Endothelial cell of umbilical vein (primary cell): ENCODE measurements around the gene ITM2B. TPM values are rescaled to one million over a fixed set of nuclear protein-coding genes. Genes with fewer than 3 reads are reported as not detected.

ENCODE experiments used
- BruUV-seq: library from RNA; stranded (reverse); fragments of 400-500 nt; replicated peaks from 2 replicates; lab custom pipeline; 2021; lab: Mats Ljungman, UMichigan
- CTCF ChIA-PET: fragments of 300-600, 350-600 bp; sonication (Branson Sonifier 250); formaldehyde crosslinking; loops from one replicate; lab custom pipeline; 2021; ENCODE audit warnings: antibody characterized with exemption, inconsistent platforms; lab: Charles Lee
- POLR2A ChIA-PET: fragments of 300-600, 350-600 bp; sonication (Branson Sonifier 250); formaldehyde crosslinking; loops from one replicate; lab custom pipeline; 2021; ENCODE audit warnings: antibody characterized with exemption, inconsistent platforms; lab: Charles Lee
- DNase-seq: peaks from one replicate; pipeline ENCODE4 v3.0.0-alpha.2; 2011; ENCODE audit warnings: low read depth, low spot score
- FAIRE-seq: peaks from 2 replicates; lab custom pipeline; 2011; peaks lifted over from hg19 to GRCh38; lab: Jason Lieb, UNC
- H2AFZ ChIP-seq: 2 replicates; pipeline ENCODE4 v1.6.0; 2012; ENCODE audit warnings: low read depth, low read length, control low read depth, inconsistent platforms
- H3K27ac ChIP-seq: 2 replicates; pipeline ENCODE4 v1.5.1; 2011; ENCODE audit warnings: low read depth, mild to moderate bottlenecking, control low read depth, low read length, moderate library complexity; ENCODE audit not compliant: insufficient read depth
- H3K27me3 ChIP-seq, 2 experiments: 2 replicates each; pipeline versions ENCODE4 v1.6.0 to v1.6.1; 2011; ENCODE audit warnings: low read length in 2 of 2, mixed read lengths in 1 of 2; ENCODE audit not compliant: control insufficient read depth in 2 of 2, insufficient read depth in 2 of 2
- H3K36me3 ChIP-seq, 2 experiments: 2 replicates in 1 of 2; 3 replicates in 1 of 2; pipeline ENCODE4 v1.5.1; 2011; ENCODE audit warnings: low read length in 2 of 2, mild to moderate bottlenecking in 1 of 2, moderate library complexity in 1 of 2; ENCODE audit not compliant: control insufficient read depth in 2 of 2, insufficient read depth in 2 of 2; ENCODE audit errors: extremely low read depth in 1 of 2
- H3K4me1 ChIP-seq: 3 replicates; pipeline ENCODE4 v1.5.1; 2011; ENCODE audit warnings: mild to moderate bottlenecking, low read length; ENCODE audit not compliant: control insufficient read depth, insufficient read depth; ENCODE audit errors: extremely low read depth
- H3K4me2 ChIP-seq: 2 replicates; pipeline ENCODE4 v1.6.1; 2011; ENCODE audit warnings: low read length, control low read depth, mixed read lengths; ENCODE audit not compliant: insufficient read depth
- H3K4me3 ChIP-seq, 3 experiments: fragments of 200-600 bp in 1 of 3; sonication (generic), shearing (Covaris generic) in 1 of 3; replicated peaks in 1 of 3; 2 replicates each; pipeline ENCODE4 v1.5.1; 2011 to 2016; ENCODE audit warnings: control low read depth in 3 of 3, low read length in 3 of 3, mild to moderate bottlenecking in 2 of 3, inconsistent platforms in 1 of 3, low read depth in 1 of 3, moderate library complexity in 1 of 3; ENCODE audit not compliant: insufficient read depth in 1 of 3
- H3K79me2 ChIP-seq: 2 replicates; pipeline ENCODE4 v1.6.0; 2012; ENCODE audit warnings: low read length, inconsistent platforms; ENCODE audit not compliant: control insufficient read depth, insufficient read depth
- H3K9ac ChIP-seq: replicated peaks from 2 replicates; pipeline ENCODE3; 2011; ENCODE audit warnings: low read length, control low read depth; ENCODE audit not compliant: insufficient read depth; ENCODE audit errors: extremely low read depth
- H3K9me1 ChIP-seq: replicated peaks from 3 replicates; pipeline ENCODE4 v1.6.0; 2011; ENCODE audit warnings: mild to moderate bottlenecking, low read length; ENCODE audit not compliant: control insufficient read depth, insufficient read depth; ENCODE audit errors: extremely low read depth
- H3K9me3 ChIP-seq: replicated peaks from 2 replicates; pipeline ENCODE4 v1.5.1; 2012; ENCODE audit warnings: low read length, inconsistent platforms; ENCODE audit not compliant: control insufficient read depth, insufficient read depth
- H4K20me1 ChIP-seq: replicated peaks from 2 replicates; pipeline ENCODE3; 2011; ENCODE audit warnings: mild to moderate bottlenecking, low read length; ENCODE audit not compliant: control insufficient read depth, insufficient read depth; ENCODE audit errors: extremely low read depth
- EZH2 ChIP-seq: IDR thresholded peaks from 2 replicates; pipeline ENCODE4 v1.6.1; 2012; ENCODE audit warnings: borderline replicate concordance, low read depth, mild to moderate bottlenecking, moderate library complexity, low read length, inconsistent platforms; ENCODE audit not compliant: severe bottlenecking
- FOS ChIP-seq: IDR thresholded peaks from 2 replicates; pipeline ENCODE4 v1.6.1; 2011; ENCODE audit warnings: mild to moderate bottlenecking, low read length, moderate library complexity, borderline replicate concordance; ENCODE audit not compliant: insufficient read depth
- GATA2 ChIP-seq: IDR thresholded peaks from 2 replicates; pipeline ENCODE4 v1.7.0; 2011; ENCODE audit warnings: low read depth, mild to moderate bottlenecking, moderate library complexity, mixed read lengths, low read length; ENCODE audit not compliant: insufficient read length, insufficient read depth
- JUN ChIP-seq: IDR thresholded peaks from 2 replicates; pipeline ENCODE4 v1.6.1; 2011; ENCODE audit warnings: borderline replicate concordance, low read depth; ENCODE audit not compliant: insufficient read length, insufficient read depth
- MYC ChIP-seq: IDR thresholded peaks from one replicate; pipeline ENCODE4 v1.6.1; 2011; ENCODE audit warnings: mild to moderate bottlenecking, low read depth, low read length
- POLR2A ChIP-seq: IDR thresholded peaks from 2 replicates; pipeline ENCODE4 v1.6.1; 2012; ENCODE audit warnings: low read depth, mild to moderate bottlenecking, control low read depth, low read length
- POLR2AphosphoS5 ChIP-seq: IDR thresholded peaks from 2 replicates; pipeline ENCODE4 v1.6.1; 2012; ENCODE audit warnings: low read depth, mild to moderate bottlenecking, control low read depth, low read length, moderate library complexity; ENCODE audit not compliant: insufficient read depth
- dilution Hi-C: fragments of 300-500 bp; cut with MboI; formaldehyde crosslinking; loops from one replicate; pipeline ENCODE4 v1.15.0; 2019; ENCODE audit warnings: low sequenced_read_pairs; ENCODE audit not compliant: extremely low pct_ligation_motif_present
- intact Hi-C: fragments of 100-400 bp; cut with micrococcal nuclease; formaldehyde crosslinking; loops from one replicate; pipeline ENCODE4 v1.10.0; 2022
- polyA plus RNA-seq, 4 experiments: library from polyadenylated mRNA; depleted of rRNA in 3 of 4; stranded (reverse) in 3 of 4; unstranded in 1 of 4; fragments of >200 nt; gene quantifications; 2 replicates each; pipeline versions ENCODE4 v1.2.1 to v1.2.3, GENCODE V29; 2011 to 2012; ENCODE audit warnings: missing spikeins in 1 of 4
- total RNA-seq: library from RNA; stranded (reverse); gene quantifications from 2 replicates; pipeline ENCODE4 v1.2.3, GENCODE V29; 2021
- TF ChIP-seq, protein P1 (sequence below): IDR thresholded peaks from 2 replicates; pipeline ENCODE4 v1.6.1; 2011; ENCODE audit not compliant: insufficient read depth, insufficient read length
- TF ChIP-seq, protein P2 (sequence below), 2 donors: IDR thresholded peaks; 1 replicate in 1 of 2; 2 replicates in 1 of 2; pipeline ENCODE4 v1.5.1; 2011; ENCODE audit warnings: low read length in 2 of 2, mild to moderate bottlenecking in 2 of 2, moderate library complexity in 2 of 2, control low read depth in 1 of 2, inconsistent platforms in 1 of 2, low read depth in 1 of 2; ENCODE audit not compliant: insufficient read depth in 1 of 2; ENCODE audit errors: extremely low read depth in 1 of 2

Gene ITM2B
- total and polyA plus RNA-seq, 2 donors (not counting 3 experiments of a cell fraction or from before 2014, with no cell fraction given): 150 to 271 TPM

DNA sequence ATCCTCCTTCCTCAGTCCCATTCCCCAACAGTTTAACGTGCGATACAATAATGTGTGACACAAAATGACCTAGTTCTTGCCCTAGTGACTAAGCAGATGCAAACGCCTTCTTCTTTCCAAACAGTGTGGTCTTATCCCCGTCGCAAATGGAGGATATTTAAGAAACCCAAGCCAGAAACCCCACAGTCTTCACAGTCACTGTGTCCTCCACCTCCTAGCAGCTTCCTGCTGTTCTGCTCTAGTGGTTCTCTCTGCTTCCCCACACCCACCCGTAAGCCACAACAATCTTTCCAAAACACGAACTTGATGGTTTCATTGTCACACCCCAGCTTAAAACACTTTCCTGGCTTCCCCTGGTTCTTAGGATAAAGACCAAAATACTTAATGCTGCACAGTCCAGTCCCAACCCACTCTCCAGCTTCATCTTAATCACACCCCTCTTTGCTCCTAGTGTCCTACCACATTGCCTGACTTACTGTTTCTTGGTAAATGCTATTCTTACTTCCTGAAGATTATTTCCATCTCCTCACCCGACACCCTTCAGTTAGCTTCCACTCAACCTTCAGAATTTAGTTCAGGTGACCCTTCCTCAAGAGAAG, 32.3 kb downstream of the ITM2B start:
- BruUV-seq: no TSS peak
- no peaks in the 10 kb centered on the region for H3K9me1 ChIP-seq
- intact Hi-C loops: no loop called here
- H3K9me3 ChIP-seq: no peaks in the 10 kb centered on the region
- ChIA-PET CTCF (interaction anchor here (0.8 to 1.2 kb wide), 2 partner anchors 32 to 46 kb away, joined by 3 read pairs; no protein-coding TSS in a partner anchor), POLR2A (no interaction called here)
- H3K4me2 ChIP-seq: no peak overlapping the region
- DNase-seq (no peak), FAIRE-seq (no peak)
- no peak overlapping the region for H3K27ac ChIP-seq
- H3K4me3 ChIP-seq: no peak overlapping the region
- TF ChIP-seq, protein P1, sequence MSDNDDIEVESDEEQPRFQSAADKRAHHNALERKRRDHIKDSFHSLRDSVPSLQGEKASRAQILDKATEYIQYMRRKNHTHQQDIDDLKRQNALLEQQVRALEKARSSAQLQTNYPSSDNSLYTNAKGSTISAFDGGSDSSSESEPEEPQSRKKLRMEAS: no peak
- TF ChIP-seq GATA2 (no peak), POLR2AphosphoS5 (no peak), FOS (no peak), POLR2A (no peak), JUN (no peak), MYC (no peak), EZH2 (no peak)
- TF ChIP-seq, protein P2, sequence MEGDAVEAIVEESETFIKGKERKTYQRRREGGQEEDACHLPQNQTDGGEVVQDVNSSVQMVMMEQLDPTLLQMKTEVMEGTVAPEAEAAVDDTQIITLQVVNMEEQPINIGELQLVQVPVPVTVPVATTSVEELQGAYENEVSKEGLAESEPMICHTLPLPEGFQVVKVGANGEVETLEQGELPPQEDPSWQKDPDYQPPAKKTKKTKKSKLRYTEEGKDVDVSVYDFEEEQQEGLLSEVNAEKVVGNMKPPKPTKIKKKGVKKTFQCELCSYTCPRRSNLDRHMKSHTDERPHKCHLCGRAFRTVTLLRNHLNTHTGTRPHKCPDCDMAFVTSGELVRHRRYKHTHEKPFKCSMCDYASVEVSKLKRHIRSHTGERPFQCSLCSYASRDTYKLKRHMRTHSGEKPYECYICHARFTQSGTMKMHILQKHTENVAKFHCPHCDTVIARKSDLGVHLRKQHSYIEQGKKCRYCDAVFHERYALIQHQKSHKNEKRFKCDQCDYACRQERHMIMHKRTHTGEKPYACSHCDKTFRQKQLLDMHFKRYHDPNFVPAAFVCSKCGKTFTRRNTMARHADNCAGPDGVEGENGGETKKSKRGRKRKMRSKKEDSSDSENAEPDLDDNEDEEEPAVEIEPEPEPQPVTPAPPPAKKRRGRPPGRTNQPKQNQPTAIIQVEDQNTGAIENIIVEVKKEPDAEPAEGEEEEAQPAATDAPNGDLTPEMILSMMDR (IDR thresholded peaks at IDR 0.05; ENCODE audit: extremely low read depth in 1 of 2, insufficient read depth in 1 of 2, low read depth in 1 of 2, low read length in 2 of 2): no peak
- H3K9ac ChIP-seq: no peak overlapping the region
- dilution Hi-C loops: no loop called here
- no peaks in the 10 kb centered on the region for H3K79me2 ChIP-seq
- no peak overlapping the region for H2AFZ ChIP-seq
- no peaks in the 10 kb centered on the region for H3K4me1 ChIP-seq
- H3K36me3 ChIP-seq: peaks cover 6 to 14% of the 10 kb centered on the region in 2 experiments
- H4K20me1 ChIP-seq: no peaks in the 10 kb centered on the region
- H3K27me3 ChIP-seq: no peaks in the 10 kb centered on the region
